ENCODE results near the gene SERPINA12.

Gene SERPINA12
- long read RNA-seq = 0 reads

- DNase-seq (ENCODE audit: low read depth in 1 of 2, low spot score in 1 of 2) = no peak
- no peak within 1 kb of the TSS for H3K27ac ChIP-seq (replicated peaks)
- H3K27me3 ChIP-seq (ENCODE audit: insufficient read depth, poor library complexity, severe bottlenecking) = no peaks in the 10 kb centered on the region
- no peak for TF ChIP-seq REST (IDR thresholded peaks at IDR 0.05; ENCODE audit: insufficient replicate concordance, low read depth)
- no peak for TF ChIP-seq SPI1 (IDR thresholded peaks at IDR 0.05; ENCODE audit: borderline replicate concordance, low read depth)
- no peak within 1 kb of the TSS for H3K4me3 ChIP-seq (replicated peaks; ENCODE audit: insufficient read depth, low read length)
Measured at GRCh38 chr14:94509356-94509755, at the start of gene SERPINA12. SERPINA12 (minus strand) TSS chr14:94509469; CDS start chr14:94498397, 11,072 bp downstream.

- no peak for TF ChIP-seq SPI1 (IDR thresholded peaks at IDR 0.05; ENCODE audit: borderline replicate concordance, low read depth)
- TF ChIP-seq CTCF (IDR thresholded peaks at IDR 0.05; ENCODE audit: insufficient read depth, low read length) = no peak
- no peak overlapping the region for H3K27ac ChIP-seq (replicated peaks)
- no peak overlapping the region for H3K4me3 ChIP-seq (replicated peaks; ENCODE audit: insufficient read depth, low read length)
- H3K27me3 ChIP-seq (ENCODE audit: insufficient read depth, poor library complexity, severe bottlenecking) = peaks cover 2% of the 10 kb centered on the region
- DNase-seq (ENCODE audit: low read depth in 1 of 2, low spot score in 1 of 2) = no peak
Measured at GRCh38 chr14:94558842-94559241, 49.6 kb upstream of the SERPINA12 start.

GRCh38 chr14:94557327-94557726, 48.1 kb upstream of the SERPINA12 start:
- H3K27ac ChIP-seq (replicated peaks) = no peak overlapping the region
- DNase-seq (ENCODE audit: low read depth in 1 of 2, low spot score in 1 of 2) = no peak
- peaks cover 4% of the 10 kb centered on the region for H3K27me3 ChIP-seq (ENCODE audit: insufficient read depth, poor library complexity, severe bottlenecking)
- no peak overlapping the region for H3K4me3 ChIP-seq (replicated peaks; ENCODE audit: insufficient read depth, low read length)
- TF ChIP-seq POLR2AphosphoS5 (IDR thresholded peaks at IDR 0.05; ENCODE audit: low read depth) (no peak), REST (IDR thresholded peaks at IDR 0.05; ENCODE audit: insufficient replicate concordance, low read depth) (no peak), CTCF (IDR thresholded peaks at IDR 0.05; ENCODE audit: insufficient read depth, low read length) (no peak), SPI1 (IDR thresholded peaks at IDR 0.05; ENCODE audit: borderline replicate concordance, low read depth) (no peak), GABPA (IDR thresholded peaks at IDR 0.05; ENCODE audit: low read depth) (no peak)

GRCh38 chr14:94555991-94556390, 46.7 kb upstream of the SERPINA12 start:
- Histone ChIP-seq H3K4me3 (replicated peaks; ENCODE audit: insufficient read depth, low read length) (no peak overlapping the region), H3K27me3 (ENCODE audit: insufficient read depth, poor library complexity, severe bottlenecking) (peaks cover 6% of the 10 kb centered on the region), H3K27ac (replicated peaks) (no peak overlapping the region)
- DNase-seq (ENCODE audit: low read depth in 1 of 2, low spot score in 1 of 2) = no peak
- TF ChIP-seq SPI1 (IDR thresholded peaks at IDR 0.05; ENCODE audit: borderline replicate concordance, low read depth) (no peak), CTCF (IDR thresholded peaks at IDR 0.05; ENCODE audit: insufficient read depth, low read length) (no peak), POLR2AphosphoS5 (IDR thresholded peaks at IDR 0.05; ENCODE audit: low read depth) (no peak), REST (IDR thresholded peaks at IDR 0.05; ENCODE audit: insufficient replicate concordance, low read depth) (no peak), GABPA (IDR thresholded peaks at IDR 0.05; ENCODE audit: low read depth) (no peak)

Measured in HL-60 (cell line).